Neural crest cell (in vitro differentiated cells): ENCODE results near the gene TAF11L5. TPM values are rescaled to one million over a fixed set of nuclear protein-coding genes. Genes with fewer than 3 reads are reported as not detected.
"Not testable (repeated sequence)": the region's sequence is repeated elsewhere in the genome, so short reads cannot be mapped to it uniquely, and the experiment has no call there.

ENCODE experiments used
- DNase-seq: peaks from one replicate; pipeline ENCODE4 v3.0.0; 2021; ENCODE audit warnings: low read depth, mixed read lengths, low spot score
- H3K27ac Mint-ChIP-seq: one replicate; pipeline ENCODE4 v1.8.0; 2021; ENCODE audit warnings: mild to moderate bottlenecking, mixed read lengths; ENCODE audit not compliant: unreplicated experiment
- H3K27me3 Mint-ChIP-seq: 2 replicates; pipeline ENCODE4 v1.8.0; 2021; ENCODE audit warnings: low read depth, mild to moderate bottlenecking, mixed read lengths
- H3K36me3 Mint-ChIP-seq: 2 replicates; pipeline ENCODE4 v1.8.0; 2021; ENCODE audit warnings: low read depth, mild to moderate bottlenecking, mixed read lengths
- H3K4me1 Mint-ChIP-seq: 2 replicates; pipeline ENCODE4 v1.8.0; 2021; ENCODE audit warnings: mixed read lengths
- H3K4me3 Mint-ChIP-seq: one replicate; pipeline ENCODE4 v1.8.0; 2021; ENCODE audit warnings: mild to moderate bottlenecking, mixed read lengths
- H3K9me3 Mint-ChIP-seq: 2 replicates; pipeline ENCODE4 v1.8.0; 2021; ENCODE audit warnings: mixed read lengths
- CTCF ChIP-seq: fragments of 200-600 bp; sonication (generic); conservative IDR thresholded peaks from 2 replicates; pipeline ENCODE4 v1.5.0; 2021; ENCODE audit warnings: antibody characterized with exemption, mild to moderate bottlenecking
- total RNA-seq: library from RNA; stranded (reverse); gene quantifications from 2 replicates; pipeline ENCODE4 v1.2.1, GENCODE V29; 2021

The TAF11L5 gene
- total RNA-seq, 1 donor from 2014 or later, result not detected

GRCh38 chr5:17487174-17487512 lies 37.9 kb upstream of the TAF11L5 start:
- Mint-ChIP-seq H3K9me3 (no peaks in the 10 kb centered on the region), H3K27me3 (no peaks in the 10 kb centered on the region), H3K4me3 (no peak overlapping the region), H3K27ac (no peak overlapping the region), H3K36me3 (no peaks in the 10 kb centered on the region), H3K4me1 (no peaks in the 10 kb centered on the region)
- TF ChIP-seq CTCF, result no peak
- no peak for DNase-seq

GRCh38 chr5:17491257-17491656 lies 33.8 kb upstream of the TAF11L5 start:
- not testable (repeated sequence) for DNase-seq, H3K36me3 Mint-ChIP-seq, H3K4me1 Mint-ChIP-seq, H3K4me3 Mint-ChIP-seq, H3K27ac Mint-ChIP-seq, H3K9me3 Mint-ChIP-seq, H3K27me3 Mint-ChIP-seq

- H3K36me3 Mint-ChIP-seq, result no peaks in the 10 kb centered on the region
- DNase-seq, result no peak
- peaks cover 4% of the 10 kb centered on the region for H3K9me3 Mint-ChIP-seq
- no peak overlapping the region for H3K27ac Mint-ChIP-seq
- TF ChIP-seq CTCF, result no peak
- H3K4me3 Mint-ChIP-seq, result no peak overlapping the region
- no peaks in the 10 kb centered on the region for H3K27me3 Mint-ChIP-seq
- no peaks in the 10 kb centered on the region for H3K4me1 Mint-ChIP-seq
Observed at GRCh38 chr5:17492770-17493169, 32.3 kb upstream of the TAF11L5 start.

GRCh38 chr5:17497446-17497845 lies 27.6 kb upstream of the TAF11L5 start:
- Mint-ChIP-seq H3K4me1 (no peaks in the 10 kb centered on the region), H3K9me3 (peaks cover 4% of the 10 kb centered on the region), H3K27ac (no peak overlapping the region), H3K4me3 (no peak overlapping the region), H3K36me3 (no peaks in the 10 kb centered on the region), H3K27me3 (no peaks in the 10 kb centered on the region)
- DNase-seq, result no peak
- TF ChIP-seq CTCF, result no peak

GRCh38 chr5:17497931-17498330 lies 27.1 kb upstream of the TAF11L5 start, which contains the start of gene TAF11L2:
Gene TAF11L2 (plus strand): TSS chr5:17498231.
- not testable (repeated sequence) for H3K27me3 Mint-ChIP-seq, H3K4me1 Mint-ChIP-seq, H3K9me3 Mint-ChIP-seq, H3K36me3 Mint-ChIP-seq, H3K27ac Mint-ChIP-seq, H3K4me3 Mint-ChIP-seq, DNase-seq

GRCh38 chr5:17511775-17512325 lies 13.2 kb upstream of the TAF11L5 start:
- Mint-ChIP-seq H3K4me1 (no peaks in the 10 kb centered on the region), H3K4me3 (no peak overlapping the region), H3K36me3 (no peaks in the 10 kb centered on the region), H3K27ac (no peak overlapping the region), H3K9me3 (no peaks in the 10 kb centered on the region), H3K27me3 (no peaks in the 10 kb centered on the region)
- DNase-seq, result no peak
- TF ChIP-seq CTCF, result no peak

- H3K4me1 Mint-ChIP-seq, DNase-seq, H3K4me3 Mint-ChIP-seq, H3K36me3 Mint-ChIP-seq, H3K27me3 Mint-ChIP-seq, H3K27ac Mint-ChIP-seq, H3K9me3 Mint-ChIP-seq: not testable (repeated sequence)
Observed at GRCh38 chr5:17517526-17517925, 7.5 kb upstream of the TAF11L5 start.

GRCh38 chr5:17518067-17518466 lies 7.0 kb upstream of the TAF11L5 start, which contains the start of gene TAF11L3:
Gene TAF11L3 (plus strand): TSS chr5:17518367.
- H3K4me3 Mint-ChIP-seq, H3K4me1 Mint-ChIP-seq, DNase-seq, H3K27ac Mint-ChIP-seq, H3K36me3 Mint-ChIP-seq, H3K27me3 Mint-ChIP-seq, H3K9me3 Mint-ChIP-seq: not testable (repeated sequence)

GRCh38 chr5:17519508-17519907 lies 5.5 kb upstream of the TAF11L5 start:
- not testable (repeated sequence) for H3K9me3 Mint-ChIP-seq, DNase-seq, H3K4me3 Mint-ChIP-seq, H3K36me3 Mint-ChIP-seq, H3K4me1 Mint-ChIP-seq, H3K27ac Mint-ChIP-seq, H3K27me3 Mint-ChIP-seq

GRCh38 chr5:17521501-17521900 lies 3.5 kb upstream of the TAF11L5 start, which contains the start of gene TAF11L4:
Gene TAF11L4 (plus strand): TSS chr5:17521801.
- H3K4me3 Mint-ChIP-seq, H3K4me1 Mint-ChIP-seq, H3K36me3 Mint-ChIP-seq, H3K9me3 Mint-ChIP-seq, DNase-seq, H3K27me3 Mint-ChIP-seq, H3K27ac Mint-ChIP-seq: not testable (repeated sequence)
